Measurements from ENCODE around the gene TMTC1. TPM values are rescaled to one million over a fixed set of nuclear protein-coding genes. Genes with fewer than 3 reads are reported as not detected.

TMTC1 gene
- total and polyA plus RNA-seq, 2 experiments from 2014 or later: 4.8 to 24.3 TPM

- ATAC-seq (no peak), DNase-seq (ENCODE audit: low spot score) (no peak)
- Histone ChIP-seq H3K27ac (ENCODE audit: low read depth) (0 out of 2 replicates have a peak overlapping the region, but pooled peaks have one; percentile 14), H3K79me2 (replicated peaks; ENCODE audit: insufficient read depth) (no peaks in the 10 kb centered on the region), H2AFZ (no peak overlapping the region), H4K20me1 (replicated peaks; ENCODE audit: insufficient read depth) (no peaks in the 10 kb centered on the region), H3K4me1 (ENCODE audit: insufficient read depth) (peaks cover 20% of the 10 kb centered on the region), H3K36me3 (ENCODE audit: insufficient read depth) (no peaks in the 10 kb centered on the region), H3K4me3 (no peak overlapping the region), H3K9me2 (ENCODE audit: insufficient read depth) (peaks cover 4% of the 10 kb centered on the region; the same call in 1 of the 2 replicates), H3K27me3 (ENCODE audit: insufficient read depth) (no peaks in the 10 kb centered on the region), H3K4me2 (no peak overlapping the region), H3F3A (replicated peaks; ENCODE audit: low read depth) (no peaks in the 10 kb centered on the region)
- Mint-ChIP-seq H3K4me3 (no peak overlapping the region), H3K36me3 (ENCODE audit: low read depth) (peaks cover 35% of the 10 kb centered on the region), H3K4me1 (peaks cover 13% of the 10 kb centered on the region; the same call in 2 of the 3 replicates), H3K27me3 (ENCODE audit: insufficient read depth, low read depth, poor library complexity) (no peaks in the 10 kb centered on the region), H3K27ac (no peak overlapping the region), H3K9me3 (peaks cover 8% of the 10 kb centered on the region; the same call in 2 of the 3 replicates)
- TF ChIP-seq EZH2 (IDR thresholded peaks at IDR 0.05; ENCODE audit: low read depth, unreplicated experiment) (no peak), NANOG (IDR thresholded peaks at IDR 0.05; ENCODE audit: borderline replicate concordance) (no peak), ETS1 (IDR thresholded peaks at IDR 0.05) (no peak), ZNF331 (CRISPR knock-in tag; IDR thresholded peaks at IDR 0.05; ENCODE audit: low read depth) (no peak), REST (IDR thresholded peaks at IDR 0.05; ENCODE audit: unreplicated experiment) (no peak), ZNF114 (CRISPR knock-in tag; IDR thresholded peaks at IDR 0.05) (no peak)
These were observed 158.3 kb downstream of the TMTC1 start for GRCh38 chr12:29625359-29625953.

- H3K27me3 ChIP-seq (ENCODE audit: insufficient read depth): no peaks in the 10 kb centered on the region
- Mint-ChIP-seq H3K4me3 (no peak overlapping the region), H3K36me3 (ENCODE audit: low read depth) (peaks cover 9% of the 10 kb centered on the region; the same call in 2 of the 3 replicates), H3K27ac (no peak overlapping the region), H3K27me3 (ENCODE audit: insufficient read depth, low read depth, poor library complexity) (no peaks in the 10 kb centered on the region), H3K9me3 (no peaks in the 10 kb centered on the region), H3K4me1 (peaks cover 11% of the 10 kb centered on the region; the same call in 2 of the 3 replicates)
- ATAC-seq: no peak
- no peak overlapping the region for H3K4me2 ChIP-seq
- peaks cover 7% of the 10 kb centered on the region; the same call in 1 of the 2 replicates for H3K9me2 ChIP-seq (ENCODE audit: insufficient read depth)
- peaks cover 19% of the 10 kb centered on the region for H3K4me1 ChIP-seq (ENCODE audit: insufficient read depth)
- no peak overlapping the region for H3K27ac ChIP-seq (ENCODE audit: low read depth)
- no peaks in the 10 kb centered on the region for H3K79me2 ChIP-seq (replicated peaks; ENCODE audit: insufficient read depth)
- H2AFZ ChIP-seq: no peak overlapping the region
- no peak for DNase-seq (ENCODE audit: low spot score)
- H4K20me1 ChIP-seq (replicated peaks; ENCODE audit: insufficient read depth): no peaks in the 10 kb centered on the region
- TF ChIP-seq JUNB (IDR thresholded peaks at IDR 0.05; ENCODE audit: unreplicated experiment): no peak
- no peak for TF ChIP-seq NANOG (IDR thresholded peaks at IDR 0.05; ENCODE audit: borderline replicate concordance)
- no peak for TF ChIP-seq ZNF331 (CRISPR knock-in tag; IDR thresholded peaks at IDR 0.05; ENCODE audit: low read depth)
- H3K4me3 ChIP-seq: no peak overlapping the region
- no peaks in the 10 kb centered on the region for H3F3A ChIP-seq (replicated peaks; ENCODE audit: low read depth)
- no peaks in the 10 kb centered on the region for H3K36me3 ChIP-seq (ENCODE audit: insufficient read depth)
These were observed 161.5 kb downstream of the TMTC1 start for GRCh38 chr12:29622251-29622650.
